ENCODE results near the gene CKAP5. TPM values are rescaled to one million over a fixed set of nuclear protein-coding genes. Genes with fewer than 3 reads are reported as not detected.
A peak's percentile ranks its signal among the peaks of the same experiment; 100 is the strongest.

CKAP5 gene
- total RNA-seq, 1 donor, result 99.3 TPM

DNA sequence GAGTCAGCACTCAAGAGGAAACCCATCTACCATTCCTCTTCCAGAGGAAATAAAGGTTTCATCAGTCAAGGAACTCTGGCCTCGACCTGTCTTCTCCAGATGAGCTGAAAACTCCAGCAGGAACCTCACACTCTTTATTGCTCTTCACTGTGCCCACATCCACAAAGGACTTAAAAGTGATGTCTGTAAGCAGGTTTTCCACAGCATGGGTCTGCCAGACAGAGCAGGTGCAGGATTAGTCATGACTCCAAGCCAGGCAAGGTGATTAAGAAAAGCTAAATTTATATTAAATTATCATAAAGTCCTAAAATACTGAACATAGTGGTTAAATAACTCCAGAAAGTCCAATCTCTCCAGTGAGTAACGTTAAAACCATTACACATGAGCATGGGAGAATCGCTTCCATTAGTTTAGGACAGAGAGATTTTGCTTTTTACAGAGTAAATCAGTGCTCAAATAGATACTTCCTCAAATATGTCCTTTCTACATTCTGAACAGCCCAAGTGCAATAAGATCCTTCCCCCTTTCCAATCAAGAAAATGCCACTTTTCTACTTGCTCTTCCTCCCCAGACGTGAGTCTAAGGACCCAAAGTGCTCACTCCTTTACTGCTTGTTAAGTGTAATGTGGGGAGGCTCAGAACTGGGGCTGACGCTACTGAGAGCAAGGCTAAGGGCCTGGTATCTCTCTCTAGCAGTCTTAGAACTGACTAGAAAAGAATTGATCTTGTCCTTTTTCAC is 10.7 kb upstream of the CKAP5 start:
- no peak for DNase-seq (ENCODE audit: low read depth)
- TF ChIP-seq CTCF (IDR thresholded peaks at IDR 0.05; ENCODE audit: insufficient read depth, low read depth, low read length), result no peak
- no peak overlapping the region for H3K4me3 ChIP-seq (ENCODE audit: low read depth, low read length)

DNA sequence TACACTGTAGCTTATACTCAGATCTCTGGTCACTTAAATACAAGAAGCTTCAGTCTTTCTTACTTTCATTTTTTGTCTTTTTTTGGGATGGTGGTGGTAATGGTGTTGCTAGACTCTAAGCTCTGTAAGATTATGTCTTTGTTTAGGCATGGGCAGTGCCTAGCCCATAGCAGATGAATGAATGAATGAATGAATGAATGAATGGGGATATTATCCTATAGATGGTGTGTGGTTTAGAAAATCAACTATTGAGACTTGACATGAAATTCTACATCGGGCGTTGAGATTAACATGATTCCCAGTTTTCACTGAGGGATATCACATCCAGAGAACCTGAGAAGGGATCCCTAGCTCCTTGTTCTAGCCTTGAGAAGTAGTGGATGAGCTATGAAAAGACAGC is 9.8 kb upstream of the CKAP5 start:
- no peak for DNase-seq (ENCODE audit: low read depth)
- no peak overlapping the region for H3K4me3 ChIP-seq (ENCODE audit: low read depth, low read length)
- no peak for TF ChIP-seq CTCF (IDR thresholded peaks at IDR 0.05; ENCODE audit: insufficient read depth, low read depth, low read length)

DNA sequence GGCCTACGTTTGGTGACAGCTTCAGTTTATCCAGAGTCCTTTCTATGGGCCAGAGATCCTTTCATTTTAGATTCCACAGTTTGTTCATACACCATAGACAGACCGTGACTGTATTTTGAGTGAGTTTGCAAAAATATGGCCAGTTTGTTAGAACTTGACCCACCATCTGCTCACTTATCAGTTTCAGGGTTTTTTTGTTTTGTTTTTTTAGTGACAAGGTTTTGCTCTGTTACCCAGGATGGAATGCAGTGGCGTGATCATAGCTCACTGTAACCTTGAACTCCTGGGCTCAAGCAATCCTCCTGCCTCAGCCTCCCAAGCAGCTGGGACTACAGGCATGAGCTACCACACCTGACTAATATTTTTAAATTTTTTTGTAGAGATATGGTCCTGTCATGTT is 9.1 kb upstream of the CKAP5 start:
- no peak for DNase-seq (ENCODE audit: low read depth)
- no peak for TF ChIP-seq CTCF (IDR thresholded peaks at IDR 0.05; ENCODE audit: insufficient read depth, low read depth, low read length)
- H3K4me3 ChIP-seq (ENCODE audit: low read depth, low read length), result no peak overlapping the region

- no peak for TF ChIP-seq CTCF (IDR thresholded peaks at IDR 0.05; ENCODE audit: insufficient read depth, low read depth, low read length)
Measured at GRCh38 chr11:46850829-46851380, 4.8 kb upstream of the CKAP5 start.

DNA sequence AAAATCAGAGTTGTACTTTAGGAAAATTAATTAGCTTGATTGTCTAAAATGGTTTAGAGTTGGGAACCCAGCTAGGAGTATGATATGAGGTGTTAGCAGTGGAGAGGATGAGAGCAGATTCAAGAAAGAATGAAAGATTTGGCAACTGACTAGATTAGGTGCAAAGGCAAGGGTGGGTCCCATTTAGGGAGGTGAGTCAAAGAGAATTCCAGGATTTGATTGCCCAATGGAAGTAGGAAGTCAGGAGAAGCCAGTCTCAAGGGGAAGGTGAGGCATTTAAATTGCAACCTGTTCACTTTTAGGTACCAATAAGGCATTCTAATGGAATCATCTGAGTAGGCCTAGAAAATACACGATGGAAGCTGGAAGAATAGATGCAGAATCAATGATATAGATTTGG is 3.6 kb upstream of the CKAP5 start:
- no peak overlapping the region for H3K4me3 ChIP-seq (ENCODE audit: low read depth, low read length)
- TF ChIP-seq CTCF (IDR thresholded peaks at IDR 0.05; ENCODE audit: insufficient read depth, low read depth, low read length), result no peak
- DNase-seq (ENCODE audit: low read depth), result no peak

More at GRCh38 chr11:46850829-46851380, 4.8 kb upstream of the CKAP5 start:
- H3K4me3 ChIP-seq (ENCODE audit: low read depth, low read length), result no peak overlapping the region
- peak; percentile 57 for DNase-seq (ENCODE audit: low read depth)

GRCh38 chr11:46846510-46846830 is 390 bp upstream of the CKAP5 start:
- peak overlapping the region; percentile 88 for H3K4me3 ChIP-seq (ENCODE audit: low read depth, low read length)
- no peak for DNase-seq (ENCODE audit: low read depth)
- TF ChIP-seq CTCF (IDR thresholded peaks at IDR 0.05; ENCODE audit: insufficient read depth, low read depth, low read length), result no peak

DNA sequence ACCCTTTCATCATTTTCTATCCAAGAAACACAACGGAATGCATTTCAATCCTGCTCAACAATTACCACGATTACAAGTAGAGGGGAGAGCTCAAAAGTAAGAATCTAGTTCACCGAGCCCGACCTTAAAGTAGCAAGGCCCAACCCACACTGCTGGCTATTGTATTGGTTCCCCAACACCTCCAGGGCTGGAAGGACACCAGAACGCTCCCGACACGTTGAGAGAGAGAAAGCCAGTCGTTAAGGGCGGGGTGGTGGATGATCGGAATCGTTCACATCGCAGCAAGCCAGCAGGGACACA is 690 bp downstream of the CKAP5 start:
- peak; percentile 17 for DNase-seq (ENCODE audit: low read depth)
- no peak for TF ChIP-seq CTCF (IDR thresholded peaks at IDR 0.05; ENCODE audit: insufficient read depth, low read depth, low read length)
- peak overlapping the region; percentile 88 for H3K4me3 ChIP-seq (ENCODE audit: low read depth, low read length)

All from fibroblast of villous mesenchyme (primary cell).